SK-N-SH (cell line): ENCODE measurements around the gene CSTF3.

Source experiments
- CHD2 ChIP-seq: fragments of 150-350 bp; IDR thresholded peaks from 2 replicates; pipeline ENCODE4 v1.6.1; 2018; ENCODE audit warnings: low read length; ENCODE audit not compliant: partially characterized antibody
- TF ChIP-seq, protein P1 (sequence below): fragments of 200-600 bp; sonication (generic); IDR thresholded peaks from 2 replicates; pipeline ENCODE4 v1.6.1; 2017; ENCODE audit warnings: antibody characterized with exemption, mild to moderate bottlenecking, moderate library complexity

DNA sequence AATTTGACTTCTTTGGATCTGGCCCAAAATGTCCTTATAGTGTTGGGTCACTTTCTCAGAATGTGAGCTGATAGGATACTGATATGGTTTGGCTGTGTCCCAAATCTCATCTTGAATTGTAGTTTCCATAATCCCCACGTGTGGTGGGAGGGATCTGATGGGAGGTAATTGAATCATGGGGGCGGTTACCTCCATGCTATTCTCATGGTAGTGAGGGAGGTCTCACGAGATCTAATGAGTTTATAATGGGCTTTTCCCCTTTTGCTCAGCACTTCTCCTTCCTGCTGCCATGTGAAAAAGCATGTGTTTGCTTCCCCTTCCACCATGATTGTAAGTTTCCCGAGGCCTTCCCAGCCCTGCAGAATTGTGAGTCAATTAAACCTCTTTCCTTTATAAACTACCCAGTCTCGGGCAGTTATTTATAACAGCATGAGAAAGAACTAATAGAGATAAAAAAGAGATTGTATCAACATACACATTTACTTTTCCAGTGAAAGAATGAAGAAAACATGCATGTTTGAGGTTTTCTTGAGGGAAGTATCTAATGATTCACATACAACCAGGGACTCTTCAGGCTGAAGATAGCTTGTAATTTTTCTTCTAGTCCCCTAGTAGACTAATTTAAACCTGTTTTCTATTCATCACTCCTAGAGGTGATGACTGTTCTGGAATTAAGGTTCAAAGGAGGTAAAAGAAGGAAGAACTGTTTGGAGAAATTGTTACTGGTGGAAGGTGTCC, 17.3 kb upstream of the CSTF3 start:
- TF ChIP-seq, protein P1, sequence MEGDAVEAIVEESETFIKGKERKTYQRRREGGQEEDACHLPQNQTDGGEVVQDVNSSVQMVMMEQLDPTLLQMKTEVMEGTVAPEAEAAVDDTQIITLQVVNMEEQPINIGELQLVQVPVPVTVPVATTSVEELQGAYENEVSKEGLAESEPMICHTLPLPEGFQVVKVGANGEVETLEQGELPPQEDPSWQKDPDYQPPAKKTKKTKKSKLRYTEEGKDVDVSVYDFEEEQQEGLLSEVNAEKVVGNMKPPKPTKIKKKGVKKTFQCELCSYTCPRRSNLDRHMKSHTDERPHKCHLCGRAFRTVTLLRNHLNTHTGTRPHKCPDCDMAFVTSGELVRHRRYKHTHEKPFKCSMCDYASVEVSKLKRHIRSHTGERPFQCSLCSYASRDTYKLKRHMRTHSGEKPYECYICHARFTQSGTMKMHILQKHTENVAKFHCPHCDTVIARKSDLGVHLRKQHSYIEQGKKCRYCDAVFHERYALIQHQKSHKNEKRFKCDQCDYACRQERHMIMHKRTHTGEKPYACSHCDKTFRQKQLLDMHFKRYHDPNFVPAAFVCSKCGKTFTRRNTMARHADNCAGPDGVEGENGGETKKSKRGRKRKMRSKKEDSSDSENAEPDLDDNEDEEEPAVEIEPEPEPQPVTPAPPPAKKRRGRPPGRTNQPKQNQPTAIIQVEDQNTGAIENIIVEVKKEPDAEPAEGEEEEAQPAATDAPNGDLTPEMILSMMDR = no peak
- TF ChIP-seq CHD2 = no peak
